Measurements from ENCODE around the gene HCN4. TPM values are rescaled to one million over a fixed set of nuclear protein-coding genes. Genes with fewer than 3 reads are reported as not detected.
A peak's percentile ranks its signal among the peaks of the same experiment; 100 is the strongest.

Gene HCN4
- total and polyA plus RNA-seq, 2 experiments from 2014 or later = 2.4 to 10.6 TPM

DNA sequence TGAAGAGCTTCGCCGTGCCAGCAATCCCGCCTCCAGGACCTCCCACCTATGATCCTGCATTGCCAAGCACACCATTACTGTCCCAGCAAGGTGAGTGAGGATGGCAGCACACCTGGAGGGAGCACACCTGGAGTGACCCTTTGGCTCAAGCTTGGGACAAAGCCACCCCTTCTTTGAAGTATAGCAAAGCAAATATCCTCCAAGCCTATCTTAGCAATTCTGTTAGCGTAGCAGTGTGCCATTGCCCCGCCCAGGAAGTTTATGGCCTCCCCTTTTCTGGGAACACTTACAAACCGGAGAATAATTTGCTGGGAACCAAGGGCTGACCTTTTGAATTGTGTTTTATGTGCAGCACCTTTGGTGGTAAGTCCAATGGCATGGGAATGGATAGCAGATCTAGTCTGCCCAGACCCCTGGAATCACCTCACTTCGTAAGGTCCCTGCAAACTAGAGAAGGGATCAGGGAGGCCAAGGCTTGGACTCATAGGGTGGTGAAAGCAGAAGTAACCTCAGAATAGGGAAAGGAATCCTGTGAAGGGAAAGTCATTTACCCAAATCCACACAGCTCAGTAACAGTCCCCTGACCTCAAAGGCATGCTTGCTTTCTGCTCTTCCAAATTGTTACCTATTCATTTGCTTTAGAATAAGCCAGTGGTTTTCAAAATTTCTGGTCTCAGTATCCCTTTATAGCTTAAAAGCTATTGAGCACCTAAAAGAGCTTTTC, 70.1 kb downstream of the HCN4 start:
- Mint-ChIP-seq H3K4me3 (no peak overlapping the region), H3K27ac (no peak overlapping the region; the same call in 1 of the 2 replicates), H3K9me3 (no peaks in the 10 kb centered on the region), H3K4me1 (no peaks in the 10 kb centered on the region), H3K36me3 (ENCODE audit: low read depth) (peaks cover 30% of the 10 kb centered on the region), H3K27me3 (ENCODE audit: insufficient read depth, low read depth, poor library complexity) (peaks cover 6% of the 10 kb centered on the region)
- H4K20me1 ChIP-seq (replicated peaks; ENCODE audit: insufficient read depth) = 0 out of 2 replicates have a peak, but pooled peaks cover 4% of the 10 kb centered on the region
- H3K27ac ChIP-seq (ENCODE audit: low read depth) = no peak overlapping the region
- H3K9me2 ChIP-seq (ENCODE audit: insufficient read depth) = no peaks in the 10 kb centered on the region
- TF ChIP-seq, protein P1, sequence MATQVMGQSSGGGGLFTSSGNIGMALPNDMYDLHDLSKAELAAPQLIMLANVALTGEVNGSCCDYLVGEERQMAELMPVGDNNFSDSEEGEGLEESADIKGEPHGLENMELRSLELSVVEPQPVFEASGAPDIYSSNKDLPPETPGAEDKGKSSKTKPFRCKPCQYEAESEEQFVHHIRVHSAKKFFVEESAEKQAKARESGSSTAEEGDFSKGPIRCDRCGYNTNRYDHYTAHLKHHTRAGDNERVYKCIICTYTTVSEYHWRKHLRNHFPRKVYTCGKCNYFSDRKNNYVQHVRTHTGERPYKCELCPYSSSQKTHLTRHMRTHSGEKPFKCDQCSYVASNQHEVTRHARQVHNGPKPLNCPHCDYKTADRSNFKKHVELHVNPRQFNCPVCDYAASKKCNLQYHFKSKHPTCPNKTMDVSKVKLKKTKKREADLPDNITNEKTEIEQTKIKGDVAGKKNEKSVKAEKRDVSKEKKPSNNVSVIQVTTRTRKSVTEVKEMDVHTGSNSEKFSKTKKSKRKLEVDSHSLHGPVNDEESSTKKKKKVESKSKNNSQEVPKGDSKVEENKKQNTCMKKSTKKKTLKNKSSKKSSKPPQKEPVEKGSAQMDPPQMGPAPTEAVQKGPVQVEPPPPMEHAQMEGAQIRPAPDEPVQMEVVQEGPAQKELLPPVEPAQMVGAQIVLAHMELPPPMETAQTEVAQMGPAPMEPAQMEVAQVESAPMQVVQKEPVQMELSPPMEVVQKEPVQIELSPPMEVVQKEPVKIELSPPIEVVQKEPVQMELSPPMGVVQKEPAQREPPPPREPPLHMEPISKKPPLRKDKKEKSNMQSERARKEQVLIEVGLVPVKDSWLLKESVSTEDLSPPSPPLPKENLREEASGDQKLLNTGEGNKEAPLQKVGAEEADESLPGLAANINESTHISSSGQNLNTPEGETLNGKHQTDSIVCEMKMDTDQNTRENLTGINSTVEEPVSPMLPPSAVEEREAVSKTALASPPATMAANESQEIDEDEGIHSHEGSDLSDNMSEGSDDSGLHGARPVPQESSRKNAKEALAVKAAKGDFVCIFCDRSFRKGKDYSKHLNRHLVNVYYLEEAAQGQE (IDR thresholded peaks at IDR 0.05; ENCODE audit: unreplicated experiment) = no peak
- TF ChIP-seq ZNF331 (CRISPR knock-in tag; IDR thresholded peaks at IDR 0.05; ENCODE audit: low read depth) (no peak), POLR2AphosphoS5 (IDR thresholded peaks at IDR 0.05; ENCODE audit: low read depth) (no peak)
- TF ChIP-seq, protein P2, sequence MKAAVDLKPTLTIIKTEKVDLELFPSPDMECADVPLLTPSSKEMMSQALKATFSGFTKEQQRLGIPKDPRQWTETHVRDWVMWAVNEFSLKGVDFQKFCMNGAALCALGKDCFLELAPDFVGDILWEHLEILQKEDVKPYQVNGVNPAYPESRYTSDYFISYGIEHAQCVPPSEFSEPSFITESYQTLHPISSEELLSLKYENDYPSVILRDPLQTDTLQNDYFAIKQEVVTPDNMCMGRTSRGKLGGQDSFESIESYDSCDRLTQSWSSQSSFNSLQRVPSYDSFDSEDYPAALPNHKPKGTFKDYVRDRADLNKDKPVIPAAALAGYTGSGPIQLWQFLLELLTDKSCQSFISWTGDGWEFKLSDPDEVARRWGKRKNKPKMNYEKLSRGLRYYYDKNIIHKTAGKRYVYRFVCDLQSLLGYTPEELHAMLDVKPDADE (IDR thresholded peaks at IDR 0.05) = no peak
- TF ChIP-seq, protein P3, sequence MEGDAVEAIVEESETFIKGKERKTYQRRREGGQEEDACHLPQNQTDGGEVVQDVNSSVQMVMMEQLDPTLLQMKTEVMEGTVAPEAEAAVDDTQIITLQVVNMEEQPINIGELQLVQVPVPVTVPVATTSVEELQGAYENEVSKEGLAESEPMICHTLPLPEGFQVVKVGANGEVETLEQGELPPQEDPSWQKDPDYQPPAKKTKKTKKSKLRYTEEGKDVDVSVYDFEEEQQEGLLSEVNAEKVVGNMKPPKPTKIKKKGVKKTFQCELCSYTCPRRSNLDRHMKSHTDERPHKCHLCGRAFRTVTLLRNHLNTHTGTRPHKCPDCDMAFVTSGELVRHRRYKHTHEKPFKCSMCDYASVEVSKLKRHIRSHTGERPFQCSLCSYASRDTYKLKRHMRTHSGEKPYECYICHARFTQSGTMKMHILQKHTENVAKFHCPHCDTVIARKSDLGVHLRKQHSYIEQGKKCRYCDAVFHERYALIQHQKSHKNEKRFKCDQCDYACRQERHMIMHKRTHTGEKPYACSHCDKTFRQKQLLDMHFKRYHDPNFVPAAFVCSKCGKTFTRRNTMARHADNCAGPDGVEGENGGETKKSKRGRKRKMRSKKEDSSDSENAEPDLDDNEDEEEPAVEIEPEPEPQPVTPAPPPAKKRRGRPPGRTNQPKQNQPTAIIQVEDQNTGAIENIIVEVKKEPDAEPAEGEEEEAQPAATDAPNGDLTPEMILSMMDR (conservative IDR thresholded peaks at IDR 0.05; ENCODE audit: low read depth in 2 of 2) = no peak
- no peaks in the 10 kb centered on the region for H3F3A ChIP-seq (replicated peaks; ENCODE audit: low read depth)
- DNase-seq (ENCODE audit: low spot score) (no peak), ATAC-seq (no peak)
- H3K27me3 ChIP-seq (ENCODE audit: insufficient read depth) = no peaks in the 10 kb centered on the region
- no peak overlapping the region for H2AFZ ChIP-seq
- no peak overlapping the region for H3K4me3 ChIP-seq
- peaks cover 13% of the 10 kb centered on the region for H3K36me3 ChIP-seq (ENCODE audit: insufficient read depth)
- H3K4me1 ChIP-seq (ENCODE audit: insufficient read depth) = no peaks in the 10 kb centered on the region
- no peak overlapping the region for H3K4me2 ChIP-seq
- no peaks in the 10 kb centered on the region for H3K79me2 ChIP-seq (replicated peaks; ENCODE audit: insufficient read depth)

DNA sequence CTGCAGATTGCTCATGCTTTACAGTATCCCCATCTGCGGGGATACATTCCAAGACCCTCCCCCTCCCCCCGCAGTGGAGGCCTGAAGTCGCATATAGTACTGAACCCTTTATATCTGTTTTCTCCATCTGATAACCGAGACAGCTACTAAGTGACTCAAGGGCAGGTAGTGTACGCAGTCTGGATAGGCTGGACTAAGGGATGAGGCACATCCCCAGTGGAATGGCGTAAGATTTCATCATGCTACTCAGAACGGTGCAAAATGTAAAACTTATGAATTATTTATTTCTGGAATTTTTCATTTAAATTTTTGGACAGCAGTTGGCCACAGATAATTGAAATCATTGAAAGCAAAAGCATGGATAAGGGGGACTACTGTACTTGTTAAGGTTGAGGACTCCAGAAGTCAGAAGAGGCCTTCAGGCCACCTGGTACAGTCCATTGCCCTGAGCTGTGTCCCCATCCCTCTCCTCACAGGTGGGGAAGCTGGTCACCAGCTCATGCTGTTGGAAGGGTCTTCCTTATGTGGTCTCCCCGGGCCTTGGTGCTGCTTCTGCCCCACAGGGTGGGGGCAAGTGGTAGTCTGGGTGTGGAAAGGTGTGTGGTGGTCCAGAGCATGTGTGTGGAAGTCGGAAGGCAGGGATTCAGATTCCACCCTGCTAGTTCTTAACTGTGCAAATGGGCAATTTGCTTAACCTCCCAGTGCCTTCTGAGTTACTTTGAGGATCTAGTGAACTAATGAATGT, 72.0 kb downstream of the HCN4 start:
- no peaks in the 10 kb centered on the region for H3K4me1 Mint-ChIP-seq
- Histone ChIP-seq H3K9me2 (ENCODE audit: insufficient read depth) (no peaks in the 10 kb centered on the region), H3F3A (replicated peaks; ENCODE audit: low read depth) (no peaks in the 10 kb centered on the region), H3K27me3 (ENCODE audit: insufficient read depth) (no peaks in the 10 kb centered on the region), H3K27ac (ENCODE audit: low read depth) (no peak overlapping the region), H3K4me3 (no peak overlapping the region), H4K20me1 (replicated peaks; ENCODE audit: insufficient read depth) (0 out of 2 replicates have a peak, but pooled peaks cover 4% of the 10 kb centered on the region), H2AFZ (no peak overlapping the region), H3K36me3 (ENCODE audit: insufficient read depth) (peaks cover 8% of the 10 kb centered on the region), H3K79me2 (replicated peaks; ENCODE audit: insufficient read depth) (no peaks in the 10 kb centered on the region), H3K4me1 (ENCODE audit: insufficient read depth) (no peaks in the 10 kb centered on the region), H3K4me2 (no peak overlapping the region)
- DNase-seq (ENCODE audit: low spot score) = peak; percentile 28
- H3K9me3 Mint-ChIP-seq = no peaks in the 10 kb centered on the region
- no peak overlapping the region for H3K4me3 Mint-ChIP-seq
- peak overlapping the region; percentile 57 for H3K27ac Mint-ChIP-seq
- peaks cover 22% of the 10 kb centered on the region for H3K36me3 Mint-ChIP-seq (ENCODE audit: low read depth)
- H3K27me3 Mint-ChIP-seq (ENCODE audit: insufficient read depth, low read depth, poor library complexity) = peaks cover 3% of the 10 kb centered on the region
- ATAC-seq = no peak
- TF ChIP-seq NANOG (IDR thresholded peaks at IDR 0.05; ENCODE audit: borderline replicate concordance) = no peak
- TF ChIP-seq, protein P2 (IDR thresholded peaks at IDR 0.05) = no peak
- TF ChIP-seq, protein P1 (IDR thresholded peaks at IDR 0.05; ENCODE audit: unreplicated experiment) = no peak
- no peak for TF ChIP-seq STAT1 (IDR thresholded peaks at IDR 0.05; ENCODE audit: unreplicated experiment)
- TF ChIP-seq ZNF114 (CRISPR knock-in tag; IDR thresholded peaks at IDR 0.05) = no peak
- TF ChIP-seq ZNF331 (CRISPR knock-in tag; IDR thresholded peaks at IDR 0.05; ENCODE audit: low read depth) = no peak

Measured in GM23338 (cell line).